H9 (cell line): ENCODE measurements around the gene ABCC4. TPM values are rescaled to one million over a fixed set of nuclear protein-coding genes. Genes with fewer than 3 reads are reported as not detected.

Source experiments
- DNase-seq: peaks from one replicate; pipeline ENCODE4 v3.0.0-alpha.2; 2017
- H2AFZ ChIP-seq: one replicate; pipeline ENCODE4 v1.6.1; 2013; ENCODE audit warnings: mild to moderate bottlenecking, low read length, control low read depth, moderate library complexity
- H2AK5ac ChIP-seq: 2 replicates; pipeline ENCODE4 v1.6.1; 2013; ENCODE audit warnings: low read length, control low read depth, mixed read lengths; ENCODE audit not compliant: insufficient read length
- H2BK120ac ChIP-seq: one replicate; pipeline ENCODE4 v1.6.1; 2013; ENCODE audit warnings: low read depth, mild to moderate bottlenecking, low read length, control low read depth, inconsistent platforms; ENCODE audit not compliant: poor library complexity, severe bottlenecking
- H2BK12ac ChIP-seq: 2 replicates; pipeline ENCODE4 v1.6.1; 2013; ENCODE audit warnings: low read length, control low read depth, mixed read lengths, low read depth; ENCODE audit not compliant: insufficient read length
- H2BK15ac ChIP-seq: 2 replicates; pipeline ENCODE4 v1.6.1; 2013; ENCODE audit warnings: low read depth, low read length, control low read depth
- H2BK20ac ChIP-seq: one replicate; pipeline ENCODE4 v1.6.1; 2013; ENCODE audit warnings: low read depth, mild to moderate bottlenecking, low read length, control low read depth, inconsistent platforms; ENCODE audit not compliant: poor library complexity, severe bottlenecking
- H2BK5ac ChIP-seq: 2 replicates; pipeline ENCODE4 v1.6.1; 2013; ENCODE audit warnings: low read length, control low read depth, mixed read lengths; ENCODE audit not compliant: insufficient read length
- H3K14ac ChIP-seq: 2 replicates; pipeline ENCODE4 v1.6.1; 2013; ENCODE audit warnings: low read length, control low read depth; ENCODE audit not compliant: insufficient read depth
- H3K18ac ChIP-seq: 2 replicates; pipeline ENCODE4 v1.6.1; 2013; ENCODE audit warnings: low read depth, mild to moderate bottlenecking, mixed read lengths, low read length, control low read depth; ENCODE audit not compliant: insufficient read length
- H3K23ac ChIP-seq: 2 replicates; pipeline ENCODE4 v1.6.1; 2013; ENCODE audit warnings: low read length, control low read depth, mixed read lengths, low read depth; ENCODE audit not compliant: insufficient read length
- H3K23me2 ChIP-seq: 2 replicates; pipeline ENCODE4 v1.6.1; 2013; ENCODE audit warnings: low read depth, mild to moderate bottlenecking, mixed read lengths, low read length, control low read depth; ENCODE audit not compliant: insufficient read length, poor library complexity, severe bottlenecking
- H3K27ac ChIP-seq: 2 replicates; pipeline ENCODE4 v1.5.1; 2013; ENCODE audit warnings: low read length, control low read depth, mixed read lengths, low read depth; ENCODE audit not compliant: insufficient read length
- H3K27me3 ChIP-seq: 2 replicates; pipeline ENCODE4 v1.6.1; 2013; ENCODE audit warnings: low read length, control low read depth, inconsistent platforms; ENCODE audit not compliant: insufficient read depth
- H3K4ac ChIP-seq: 2 replicates; pipeline ENCODE4 v1.6.1; 2013; ENCODE audit warnings: low read depth, mild to moderate bottlenecking, control low read depth, inconsistent platforms, low read length, moderate library complexity
- H3K4me1 ChIP-seq: 2 replicates; pipeline ENCODE4 v1.6.1; 2013; ENCODE audit warnings: low read length, control low read depth, inconsistent platforms; ENCODE audit not compliant: insufficient read depth
- H3K4me2 ChIP-seq: 2 replicates; pipeline ENCODE4 v1.6.1; 2013; ENCODE audit warnings: low read length, control low read depth, mixed read lengths; ENCODE audit not compliant: insufficient read length, insufficient read depth
- H3K56ac ChIP-seq: 2 replicates; pipeline ENCODE4 v1.6.1; 2013; ENCODE audit warnings: low read depth, mild to moderate bottlenecking, mixed read lengths, low read length, control low read depth; ENCODE audit not compliant: insufficient read length
- H3K79me1 ChIP-seq: 2 replicates; pipeline ENCODE4 v1.6.1; 2013; ENCODE audit warnings: low read depth, mild to moderate bottlenecking, moderate library complexity, low read length, control low read depth, inconsistent platforms; ENCODE audit not compliant: insufficient read depth, poor library complexity, severe bottlenecking
- H3K79me2 ChIP-seq: 2 replicates; pipeline ENCODE4 v1.6.1; 2013; ENCODE audit warnings: low read length, control low read depth, inconsistent platforms; ENCODE audit not compliant: insufficient read depth
- H3K9ac ChIP-seq: 2 replicates; pipeline ENCODE4 v1.6.1; 2013; ENCODE audit warnings: low read length, control low read depth, mixed read lengths; ENCODE audit not compliant: insufficient read length; ENCODE audit errors: extremely low read depth
- H3K9me3 ChIP-seq: one replicate; pipeline ENCODE4 v1.6.1; 2013; ENCODE audit warnings: low read depth, low read length, inconsistent platforms; ENCODE audit not compliant: control insufficient read depth
- H3T11ph ChIP-seq: one replicate; pipeline ENCODE4 v1.6.1; 2013; ENCODE audit warnings: mild to moderate bottlenecking, low read length, control low read depth, inconsistent platforms
- H4K20me1 ChIP-seq: one replicate; pipeline ENCODE4 v1.6.1; 2013; ENCODE audit not compliant: control insufficient read depth, insufficient read length, insufficient read depth
- H4K5ac ChIP-seq: 2 replicates; pipeline ENCODE4 v1.6.1; 2013; ENCODE audit warnings: low read depth, mild to moderate bottlenecking, mixed read lengths, low read length, control low read depth; ENCODE audit not compliant: insufficient read length
- H4K8ac ChIP-seq: replicated peaks from 2 replicates; pipeline ENCODE4 v1.6.1; 2013; ENCODE audit warnings: low read length, control low read depth, mixed read lengths, low read depth; ENCODE audit not compliant: insufficient read length
- H4K91ac ChIP-seq: 2 replicates; pipeline ENCODE4 v1.6.1; 2013; ENCODE audit warnings: low read depth, mild to moderate bottlenecking, moderate library complexity, mixed read lengths, low read length, control low read depth; ENCODE audit not compliant: insufficient read length
- H3K27ac Mint-ChIP-seq, 3 experiments: 2 replicates in 2 of 3; 3 replicates in 1 of 3; pipeline ENCODE4 v1.8.0; 2020 to 2021; ENCODE audit warnings: mixed read lengths in 3 of 3, mild to moderate bottlenecking in 1 of 3, moderate library complexity in 1 of 3
- H3K27me3 Mint-ChIP-seq: 2 replicates; pipeline ENCODE4 v1.8.0; 2021; ENCODE audit warnings: low read depth, mild to moderate bottlenecking, moderate library complexity, mixed read lengths
- H3K36me3 Mint-ChIP-seq, 3 experiments: 2 replicates in 2 of 3; 3 replicates in 1 of 3; pipeline ENCODE4 v1.8.0; 2020 to 2021; ENCODE audit warnings: low read depth in 3 of 3, mixed read lengths in 3 of 3; ENCODE audit not compliant: insufficient read depth in 1 of 3
- H3K4me1 Mint-ChIP-seq, 2 experiments: 2 replicates each; pipeline ENCODE4 v1.8.0; 2020; ENCODE audit warnings: mixed read lengths in 2 of 2
- H3K4me3 Mint-ChIP-seq, 2 experiments: 2 replicates in 1 of 2; 3 replicates in 1 of 2; pipeline ENCODE4 v1.8.0; 2020 to 2021; ENCODE audit warnings: mild to moderate bottlenecking in 2 of 2, mixed read lengths in 2 of 2, moderate library complexity in 1 of 2
- H3K9me3 Mint-ChIP-seq, 2 experiments: 2 replicates in 1 of 2; 3 replicates in 1 of 2; pipeline ENCODE4 v1.8.0; 2020; ENCODE audit warnings: mild to moderate bottlenecking in 2 of 2, mixed read lengths in 2 of 2, moderate library complexity in 1 of 2
- CTCF ChIP-seq: fragments of 200-600 bp; sonication (generic); conservative IDR thresholded peaks from 3 replicates; pipeline ENCODE4 v1.8.0; 2021; ENCODE audit warnings: antibody characterized with exemption, mild to moderate bottlenecking
- WGBS: extraction: QIAGEN DNeasy Blood & Tissue Kit; methylation state at CpG from one replicate; pipeline ENCODE4 v1.1.7; 2013; ENCODE audit warnings: missing lambda C conversion rate, low lambda C conversion rate, mixed read lengths; ENCODE audit not compliant: insufficient read length; ENCODE audit errors: extremely low coverage; 5-methylcytosine and 5-hydroxymethylcytosine counted together
- total RNA-seq: library from RNA; stranded (reverse); gene quantifications from 2 replicates; pipeline ENCODE4 v1.2.1, GENCODE V29; 2021

Gene ABCC4
- total RNA-seq, 1 experiment from 2014 or later: 5.9 TPM

DNA sequence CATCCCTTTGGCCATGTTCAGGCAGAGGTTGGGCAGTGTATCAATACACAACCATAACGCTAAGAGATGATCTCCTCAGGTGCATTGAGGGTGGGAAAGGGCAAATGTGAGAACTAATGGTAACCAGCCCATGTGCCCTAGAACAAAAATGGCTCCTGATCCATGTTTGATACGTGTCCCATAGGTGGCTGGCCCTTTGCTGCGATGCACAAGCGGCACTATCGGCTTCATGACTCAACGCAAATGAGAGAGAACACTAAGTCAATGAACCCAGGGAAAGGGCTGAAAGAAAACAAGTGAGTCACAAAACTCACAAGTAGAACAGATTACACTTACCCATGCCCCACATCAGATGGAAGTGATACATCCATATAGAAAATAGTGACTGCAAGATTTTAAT lies 201.7 kb downstream of the ABCC4 start:
- H3K27ac ChIP-seq: no peak overlapping the region
- no peaks in the 10 kb centered on the region for H3K27me3 ChIP-seq
- H3K18ac ChIP-seq: no peak overlapping the region
- H2AK5ac ChIP-seq: no peak overlapping the region
- no CpG with 5 or more reads among the region's 6 CpGs for WGBS
- DNase-seq: no peak
- no peaks in the 10 kb centered on the region for H3K23me2 ChIP-seq
- H3K9me3 Mint-ChIP-seq: peaks cover 7 to 12% of the 10 kb centered on the region in 2 experiments
- no peak overlapping the region for H2BK20ac ChIP-seq
- no peak overlapping the region for H3K27ac Mint-ChIP-seq
- H3K36me3 Mint-ChIP-seq: peaks cover 3 to 22% (median 9%) of the 10 kb centered on the region in 3 experiments
- H2BK120ac ChIP-seq: no peak overlapping the region
- H4K5ac ChIP-seq: no peak overlapping the region
- H2BK15ac ChIP-seq: no peak overlapping the region
- H4K91ac ChIP-seq: no peak overlapping the region
- H3K14ac ChIP-seq: no peak overlapping the region
- no peaks in the 10 kb centered on the region for H3K79me2 ChIP-seq
- no peak overlapping the region for H3K4ac ChIP-seq
- no peak overlapping the region for H2AFZ ChIP-seq
- no peak overlapping the region for H4K8ac ChIP-seq
- no peak for TF ChIP-seq CTCF
- H3K9ac ChIP-seq: no peak overlapping the region
- H2BK5ac ChIP-seq: no peak overlapping the region
- H3K23ac ChIP-seq: no peak overlapping the region
- H3K4me1 Mint-ChIP-seq: peaks cover 10 to 16% of the 10 kb centered on the region in 2 experiments
- H3K4me2 ChIP-seq: no peak overlapping the region
- no peak overlapping the region for H3T11ph ChIP-seq
- H3K4me1 ChIP-seq: no peaks in the 10 kb centered on the region
- H3K27me3 Mint-ChIP-seq: no peaks in the 10 kb centered on the region
- H3K56ac ChIP-seq: no peak overlapping the region
- H3K9me3 ChIP-seq: no peaks in the 10 kb centered on the region
- H2BK12ac ChIP-seq: no peak overlapping the region
- no peak overlapping the region for H3K4me3 Mint-ChIP-seq
- no peaks in the 10 kb centered on the region for H4K20me1 ChIP-seq
- no peaks in the 10 kb centered on the region for H3K79me1 ChIP-seq
